MM.1S (cell line): ENCODE measurements around the gene CYSTM1.
A peak's percentile ranks its signal among the peaks of the same experiment; 100 is the strongest.

Source experiments
- DNase-seq: peaks from one replicate; pipeline ENCODE4 v3.0.0-alpha.2; 2015
- H2AFZ ChIP-seq: fragments of 300-600 bp; sonication (generic); 2 replicates; pipeline ENCODE4 v1.6.0; 2016; ENCODE audit warnings: antibody characterized with exemption, low read length
- H3F3A ChIP-seq: fragments of 300-600 bp; sonication (generic); 2 replicates; pipeline ENCODE4 v1.6.1; 2016; ENCODE audit warnings: mild to moderate bottlenecking, antibody characterized with exemption, low read length, moderate library complexity, mixed read lengths; ENCODE audit not compliant: insufficient read depth
- H3K27ac ChIP-seq: fragments of 300-600 bp; sonication (generic); 2 replicates; pipeline ENCODE4 v1.5.1; 2016; ENCODE audit warnings: mild to moderate bottlenecking, low read length
- H3K27me3 ChIP-seq: fragments of 300-600 bp; sonication (generic); replicated peaks from 2 replicates; pipeline ENCODE4 v1.6.0; 2016; ENCODE audit warnings: low read length; ENCODE audit not compliant: insufficient read depth
- H3K36me3 ChIP-seq: fragments of 300-600 bp; sonication (generic); replicated peaks from 2 replicates; pipeline ENCODE4 v1.6.1; 2016; ENCODE audit warnings: mild to moderate bottlenecking, low read length, mixed read lengths; ENCODE audit not compliant: insufficient read depth
- H3K4me1 ChIP-seq: fragments of 300-600 bp; sonication (generic); 2 replicates; pipeline ENCODE4 v1.6.1; 2016; ENCODE audit warnings: low read length, mixed read lengths
- H3K4me2 ChIP-seq: fragments of 300-600 bp; sonication (generic); 2 replicates; pipeline ENCODE4 v1.6.0; 2016; ENCODE audit warnings: low read depth, low read length
- H3K4me3 ChIP-seq: fragments of 300-600 bp; sonication (generic); 2 replicates; pipeline ENCODE4 v1.5.1; 2016; ENCODE audit warnings: low read length, mixed read lengths
- H3K79me2 ChIP-seq: fragments of 300-600 bp; sonication (generic); 2 replicates; pipeline ENCODE4 v1.6.1; 2016; ENCODE audit warnings: mixed run types, low read length, mixed read lengths
- H3K9ac ChIP-seq: fragments of 300-600 bp; sonication (generic); 2 replicates; pipeline ENCODE4 v1.6.1; 2016; ENCODE audit warnings: low read length, mixed read lengths
- H3K9me2 ChIP-seq: fragments of 300-600 bp; sonication (generic); replicated peaks from 2 replicates; pipeline ENCODE4 v1.6.1; 2016; ENCODE audit warnings: mild to moderate bottlenecking, low read length, mixed read lengths; ENCODE audit not compliant: insufficient read depth
- H3K9me3 ChIP-seq: fragments of 300-600 bp; sonication (generic); replicated peaks from 2 replicates; pipeline ENCODE4 v1.6.1; 2016; ENCODE audit warnings: mild to moderate bottlenecking, low read length, mixed read lengths; ENCODE audit not compliant: insufficient read depth
- H4K20me1 ChIP-seq: fragments of 300-600 bp; sonication (generic); 2 replicates; pipeline ENCODE4 v1.6.1; 2016; ENCODE audit warnings: mild to moderate bottlenecking, low read length, moderate library complexity, mixed read lengths; ENCODE audit not compliant: insufficient read depth
- EZH2 ChIP-seq: fragments of 300-600 bp; sonication (generic); optimal IDR thresholded peaks from 2 replicates; pipeline ENCODE3; 2017; ENCODE audit warnings: low read depth, mild to moderate bottlenecking, antibody characterized with exemption, low read length, mixed read lengths
- EZH2phosphoT487 ChIP-seq: fragments of 300-600 bp; sonication (generic); IDR thresholded peaks from 2 replicates; pipeline ENCODE4 v1.6.1; 2018; ENCODE audit warnings: antibody characterized with exemption, low read length
- TF ChIP-seq, protein P1 (sequence below): fragments of 300-600 bp; sonication (generic); IDR thresholded peaks from 2 replicates; pipeline ENCODE4 v1.5.1; 2016; ENCODE audit warnings: antibody characterized with exemption, low read length, mixed read lengths

The CYSTM1 gene

DNA sequence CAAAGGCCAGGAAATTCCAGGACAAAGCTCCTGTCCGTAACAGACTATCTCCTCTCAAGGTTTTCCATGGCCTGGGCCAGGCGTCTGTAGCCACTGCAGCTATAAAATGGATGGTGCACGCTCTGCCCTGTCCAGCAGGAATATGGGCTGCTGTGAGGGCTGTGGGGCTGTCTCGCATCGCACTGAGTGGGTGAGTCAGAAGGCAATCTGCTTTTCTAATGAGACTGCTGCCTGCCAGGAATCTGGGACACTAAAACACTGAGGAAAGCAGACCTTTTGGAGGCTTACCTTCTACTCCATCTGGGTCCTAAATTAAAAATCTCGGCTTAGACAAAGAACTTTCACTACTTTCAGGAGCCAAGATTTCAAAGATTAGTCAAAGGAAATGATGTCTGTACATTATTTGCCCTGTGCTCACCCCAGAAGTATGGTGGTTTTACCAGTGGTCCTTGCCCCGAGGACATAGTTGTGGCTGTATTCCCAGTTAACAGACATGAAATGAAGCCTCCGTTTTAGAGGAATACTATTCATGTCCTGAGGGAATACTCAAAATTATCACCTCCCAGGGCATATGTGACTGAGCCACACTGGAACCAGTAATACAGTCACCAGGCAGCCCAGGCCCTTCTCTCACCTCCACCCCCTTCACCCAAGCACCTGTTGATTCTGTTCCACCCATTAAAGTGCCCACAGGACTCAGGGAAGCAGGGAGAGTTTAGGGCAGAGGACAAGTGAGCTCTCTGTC lies 71.6 kb downstream of the CYSTM1 start:
- no peak overlapping the region for H3K9ac ChIP-seq

DNA sequence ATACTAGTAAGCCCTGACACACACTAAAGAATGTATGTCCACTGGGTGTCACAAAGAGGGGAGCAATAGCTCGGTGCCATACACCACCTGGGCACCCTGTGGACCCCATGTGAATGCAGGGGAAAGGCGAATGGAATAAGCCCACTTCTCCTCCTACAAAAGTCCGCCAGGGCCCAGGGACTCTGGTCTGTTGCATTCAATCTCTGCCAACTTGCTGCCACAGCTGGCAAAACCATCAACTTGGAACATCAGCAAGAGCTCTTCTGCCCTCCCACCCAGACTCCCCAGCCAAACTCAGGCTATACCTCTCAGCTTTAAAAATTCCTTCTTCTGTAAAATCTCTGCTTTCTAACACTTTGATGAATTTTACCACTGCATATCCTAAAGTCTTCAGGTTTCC lies 73.4 kb downstream of the CYSTM1 start:
- H3K4me2 ChIP-seq: no peak overlapping the region
- no peak overlapping the region for H3K4me3 ChIP-seq
- H3K9ac ChIP-seq: no peak overlapping the region
- no peak overlapping the region for H3K27ac ChIP-seq
- H3K9me2 ChIP-seq: no peaks in the 10 kb centered on the region
- H3K27me3 ChIP-seq: no peaks in the 10 kb centered on the region
- DNase-seq: no peak
- no peaks in the 10 kb centered on the region for H4K20me1 ChIP-seq
- H3F3A ChIP-seq: peaks cover 28% of the 10 kb centered on the region
- peaks cover 44% of the 10 kb centered on the region for H3K4me1 ChIP-seq
- H3K79me2 ChIP-seq: peaks cover 43% of the 10 kb centered on the region
- H2AFZ ChIP-seq: no peak overlapping the region
- H3K9me3 ChIP-seq: no peaks in the 10 kb centered on the region
- no peaks in the 10 kb centered on the region for H3K36me3 ChIP-seq
- TF ChIP-seq, protein P1, sequence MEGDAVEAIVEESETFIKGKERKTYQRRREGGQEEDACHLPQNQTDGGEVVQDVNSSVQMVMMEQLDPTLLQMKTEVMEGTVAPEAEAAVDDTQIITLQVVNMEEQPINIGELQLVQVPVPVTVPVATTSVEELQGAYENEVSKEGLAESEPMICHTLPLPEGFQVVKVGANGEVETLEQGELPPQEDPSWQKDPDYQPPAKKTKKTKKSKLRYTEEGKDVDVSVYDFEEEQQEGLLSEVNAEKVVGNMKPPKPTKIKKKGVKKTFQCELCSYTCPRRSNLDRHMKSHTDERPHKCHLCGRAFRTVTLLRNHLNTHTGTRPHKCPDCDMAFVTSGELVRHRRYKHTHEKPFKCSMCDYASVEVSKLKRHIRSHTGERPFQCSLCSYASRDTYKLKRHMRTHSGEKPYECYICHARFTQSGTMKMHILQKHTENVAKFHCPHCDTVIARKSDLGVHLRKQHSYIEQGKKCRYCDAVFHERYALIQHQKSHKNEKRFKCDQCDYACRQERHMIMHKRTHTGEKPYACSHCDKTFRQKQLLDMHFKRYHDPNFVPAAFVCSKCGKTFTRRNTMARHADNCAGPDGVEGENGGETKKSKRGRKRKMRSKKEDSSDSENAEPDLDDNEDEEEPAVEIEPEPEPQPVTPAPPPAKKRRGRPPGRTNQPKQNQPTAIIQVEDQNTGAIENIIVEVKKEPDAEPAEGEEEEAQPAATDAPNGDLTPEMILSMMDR: no peak
- no peak for TF ChIP-seq EZH2
- TF ChIP-seq EZH2phosphoT487: no peak

More for the DNA sequence above, 71.6 kb downstream of the CYSTM1 start:
- Histone ChIP-seq H3K9me3 (no peaks in the 10 kb centered on the region), H3K4me2 (no peak overlapping the region), H3K4me3 (no peak overlapping the region), H3K27ac (no peak overlapping the region), H3K9me2 (no peaks in the 10 kb centered on the region), H3F3A (peaks cover 17% of the 10 kb centered on the region), H3K27me3 (no peaks in the 10 kb centered on the region), H3K4me1 (peaks cover 28% of the 10 kb centered on the region), H4K20me1 (no peaks in the 10 kb centered on the region), H2AFZ (no peak overlapping the region), H3K36me3 (no peaks in the 10 kb centered on the region), H3K79me2 (peaks cover 28% of the 10 kb centered on the region)
- TF ChIP-seq EZH2phosphoT487 (no peak), EZH2 (no peak)
- TF ChIP-seq, protein P1: no peak
- DNase-seq: no peak

DNA sequence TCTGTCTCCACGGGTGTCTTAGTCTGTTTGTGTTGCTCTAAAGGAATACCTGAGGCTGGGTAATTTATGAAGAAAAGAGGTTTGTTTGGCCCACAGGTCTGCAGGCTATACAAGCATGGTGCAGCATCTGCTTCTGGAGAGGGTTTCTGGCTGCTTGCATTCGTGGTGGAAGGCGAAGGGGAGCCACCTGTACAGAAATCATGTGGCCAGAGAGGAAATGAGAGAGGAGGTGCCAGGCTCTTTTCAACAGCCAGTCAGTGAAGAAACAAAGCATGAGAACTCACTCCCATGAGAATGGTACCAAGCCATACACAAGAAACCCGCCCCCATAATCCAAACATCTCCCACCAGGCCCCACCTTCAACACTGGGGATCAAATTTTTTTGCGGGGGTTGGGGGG lies 74.5 kb downstream of the CYSTM1 start:
- Histone ChIP-seq H3K9ac (no peak overlapping the region), H3K27ac (peak overlapping the region; percentile 28; the same call in 1 of the 2 replicates), H3K4me1 (peaks cover 44% of the 10 kb centered on the region)

More for the DNA sequence above, 74.5 kb downstream of the CYSTM1 start:
- Histone ChIP-seq H3K36me3 (no peaks in the 10 kb centered on the region), H3K9me2 (no peaks in the 10 kb centered on the region), H4K20me1 (no peaks in the 10 kb centered on the region), H3K4me2 (peak overlapping the region; percentile 12; the same call in 1 of the 2 replicates), H3K79me2 (peaks cover 53% of the 10 kb centered on the region), H3F3A (peaks cover 28% of the 10 kb centered on the region), H3K4me3 (no peak overlapping the region), H3K27me3 (no peaks in the 10 kb centered on the region), H2AFZ (no peak overlapping the region), H3K9me3 (no peaks in the 10 kb centered on the region)
- no peak for TF ChIP-seq EZH2phosphoT487
- TF ChIP-seq EZH2: no peak
- TF ChIP-seq, protein P1: no peak
- DNase-seq: peak; percentile 70
